Measurements from ENCODE around the gene PRLH. TPM values are rescaled to one million over a fixed set of nuclear protein-coding genes. Genes with fewer than 3 reads are reported as not detected.

The PRLH gene
- total RNA-seq, 1 donor from 2014 or later = not detected

DNA sequence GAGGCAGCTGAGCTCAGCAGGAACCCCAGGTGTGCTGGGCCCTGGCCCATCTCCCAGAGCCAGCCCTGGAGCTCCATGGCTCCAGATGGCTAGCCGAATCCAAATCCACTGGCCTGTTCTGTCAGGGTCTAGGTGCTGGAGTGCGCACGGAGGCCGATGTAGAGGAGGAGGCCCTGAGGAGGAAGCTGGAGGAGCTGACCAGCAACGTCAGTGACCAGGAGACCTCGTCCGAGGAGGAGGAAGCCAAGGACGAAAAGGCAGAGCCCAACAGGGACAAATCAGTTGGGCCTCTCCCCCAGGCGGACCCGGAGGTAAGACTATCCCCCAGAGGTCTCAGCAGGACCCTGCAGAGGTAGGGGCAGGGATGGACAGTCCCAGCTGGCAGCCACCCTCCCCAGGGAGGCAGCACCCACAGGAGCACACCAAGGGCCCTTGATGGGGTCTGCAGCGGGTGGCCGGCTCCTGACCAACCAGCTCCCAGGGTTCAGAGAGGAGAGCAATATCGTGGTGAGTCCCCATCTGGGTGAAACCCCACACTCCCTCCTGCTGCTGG, 26.1 kb upstream of the PRLH start:
- no peak for DNase-seq

DNA sequence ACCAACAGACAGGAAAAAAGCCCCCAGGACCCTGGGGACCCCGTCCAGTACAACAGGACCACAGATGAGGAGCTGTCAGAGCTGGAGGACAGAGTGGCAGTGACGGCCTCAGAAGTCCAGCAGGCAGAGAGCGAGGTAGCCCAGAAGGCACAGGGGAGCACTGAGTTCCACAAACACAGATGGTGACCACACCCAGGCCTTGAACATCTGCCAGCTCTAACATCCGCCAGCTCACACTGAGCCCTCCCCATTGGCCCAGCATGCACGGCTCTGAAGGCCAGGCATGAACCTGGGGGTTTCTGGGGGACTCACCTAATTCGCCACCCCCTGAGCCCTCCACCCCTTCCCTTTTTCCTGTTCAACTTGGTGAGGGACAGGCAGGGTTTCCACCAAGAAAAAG, 25.6 kb upstream of the PRLH start:
- no peak for DNase-seq

DNA sequence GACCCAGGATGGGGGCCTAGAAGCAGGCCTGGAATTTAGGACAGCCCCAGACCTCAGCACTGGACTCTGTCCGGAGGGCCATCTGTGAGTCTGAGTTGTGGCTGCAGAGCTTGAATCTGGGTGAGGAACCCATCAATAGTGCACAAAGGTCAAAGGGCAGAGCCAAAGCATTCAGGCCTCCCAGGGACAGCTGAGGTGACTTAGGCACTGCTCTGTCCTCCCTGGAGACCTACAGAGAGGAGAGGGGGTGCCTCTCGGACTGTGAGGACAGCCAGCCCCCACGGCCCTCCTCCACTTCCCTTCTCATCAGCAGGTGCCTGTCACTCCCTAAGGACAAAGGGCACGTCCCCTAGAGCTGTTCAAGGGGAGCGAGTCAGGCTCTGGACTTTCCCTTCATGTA, 25.1 kb upstream of the PRLH start:
- DNase-seq = no peak

DNA sequence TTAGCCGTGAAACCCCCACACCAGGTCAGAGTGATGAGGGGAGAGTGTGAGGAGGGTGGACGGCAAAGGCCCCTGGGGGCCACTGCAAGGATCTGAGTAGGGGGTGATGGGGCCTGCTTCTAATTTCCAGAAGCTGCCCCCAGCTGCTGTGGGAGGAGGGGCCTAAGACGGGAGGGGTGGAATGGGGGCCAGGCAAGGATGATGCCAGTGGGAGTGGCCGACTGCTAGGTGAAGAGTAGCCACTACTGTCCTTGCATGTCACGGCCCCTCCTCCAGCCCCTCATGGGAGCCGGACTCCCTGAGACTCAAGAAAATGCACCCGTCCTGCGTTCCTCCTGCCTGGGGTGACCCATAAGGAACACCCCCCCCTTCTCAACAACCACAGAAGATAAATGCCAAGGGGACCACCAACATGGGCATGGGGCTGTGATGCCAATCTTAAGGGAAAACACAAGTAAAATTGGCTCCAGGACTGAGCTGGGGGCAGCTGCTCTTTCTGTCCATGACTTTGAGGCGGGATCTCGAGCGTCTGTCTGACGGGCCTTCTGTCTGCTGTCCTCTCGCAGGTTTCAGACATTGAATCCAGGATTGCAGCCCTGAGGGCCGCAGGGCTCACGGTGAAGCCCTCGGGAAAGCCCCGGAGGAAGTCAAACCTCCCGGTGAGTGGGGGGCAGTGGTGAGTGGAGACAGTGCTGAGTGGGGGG, 24.2 kb upstream of the PRLH start:
- DNase-seq = no peak

DNA sequence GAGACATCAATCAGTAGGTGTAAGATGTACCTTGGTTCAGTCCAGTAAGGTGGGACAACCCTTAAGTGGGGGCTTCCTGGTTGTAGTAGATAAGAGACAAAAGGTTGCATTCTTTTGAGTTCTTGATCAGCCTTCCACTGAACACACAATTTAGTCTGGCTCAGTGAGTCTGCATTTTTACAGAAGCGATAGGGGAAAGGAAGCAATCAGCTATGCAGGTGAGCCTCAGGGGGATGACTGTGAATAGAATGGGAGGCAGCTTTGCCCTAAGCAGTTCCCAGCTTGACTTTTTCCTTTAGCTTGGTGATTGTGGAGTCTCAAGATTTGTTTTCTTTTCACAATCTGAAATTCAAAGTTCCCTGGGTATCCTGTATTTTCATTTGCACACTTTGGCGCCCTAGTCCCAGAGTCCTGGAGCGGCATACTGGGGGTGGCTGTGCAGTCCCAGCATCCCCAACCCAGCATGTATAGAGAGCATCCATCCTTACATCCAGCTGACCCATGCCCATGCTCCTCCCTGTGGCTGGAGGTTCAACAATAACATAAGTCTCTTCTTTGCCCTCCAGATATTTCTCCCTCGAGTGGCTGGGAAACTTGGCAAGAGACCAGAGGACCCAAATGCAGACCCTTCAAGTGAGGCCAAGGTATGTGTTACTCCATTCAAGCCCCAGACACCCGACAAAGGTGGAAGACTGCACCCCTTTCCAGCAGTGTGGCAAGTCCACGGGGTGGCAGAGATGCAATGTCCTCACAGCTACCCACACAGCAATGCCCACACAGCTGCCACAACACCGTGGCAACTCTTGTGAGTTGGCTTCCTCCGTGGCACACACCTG, 20.1 kb upstream of the PRLH start:
- DNase-seq = no peak

DNA sequence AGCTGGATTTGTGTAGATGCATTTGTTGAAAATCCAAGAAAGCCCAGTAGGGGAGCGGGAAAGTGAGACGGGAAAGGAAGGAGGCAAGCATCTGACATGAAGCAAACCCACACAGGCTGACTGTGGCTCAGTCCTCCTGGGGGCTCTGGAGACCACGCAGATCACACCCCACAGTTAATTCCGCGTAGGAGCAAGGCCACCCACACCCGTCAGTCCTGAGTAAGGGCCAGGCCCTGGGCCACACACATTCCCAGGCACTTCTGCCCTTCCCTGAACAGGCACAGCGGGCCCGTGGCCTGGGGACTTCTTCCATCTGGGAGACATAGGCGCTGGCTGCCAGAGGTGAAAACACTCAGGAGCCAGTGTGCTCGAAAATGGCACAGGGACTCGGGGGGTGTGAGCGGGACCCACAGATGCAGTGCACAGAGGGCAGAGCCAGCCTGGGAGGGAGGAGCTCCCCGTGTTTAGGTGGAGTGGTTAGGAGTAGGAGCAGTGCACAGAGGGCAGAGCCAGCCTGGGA, 19.4 kb upstream of the PRLH start:
- no peak for DNase-seq

DNA sequence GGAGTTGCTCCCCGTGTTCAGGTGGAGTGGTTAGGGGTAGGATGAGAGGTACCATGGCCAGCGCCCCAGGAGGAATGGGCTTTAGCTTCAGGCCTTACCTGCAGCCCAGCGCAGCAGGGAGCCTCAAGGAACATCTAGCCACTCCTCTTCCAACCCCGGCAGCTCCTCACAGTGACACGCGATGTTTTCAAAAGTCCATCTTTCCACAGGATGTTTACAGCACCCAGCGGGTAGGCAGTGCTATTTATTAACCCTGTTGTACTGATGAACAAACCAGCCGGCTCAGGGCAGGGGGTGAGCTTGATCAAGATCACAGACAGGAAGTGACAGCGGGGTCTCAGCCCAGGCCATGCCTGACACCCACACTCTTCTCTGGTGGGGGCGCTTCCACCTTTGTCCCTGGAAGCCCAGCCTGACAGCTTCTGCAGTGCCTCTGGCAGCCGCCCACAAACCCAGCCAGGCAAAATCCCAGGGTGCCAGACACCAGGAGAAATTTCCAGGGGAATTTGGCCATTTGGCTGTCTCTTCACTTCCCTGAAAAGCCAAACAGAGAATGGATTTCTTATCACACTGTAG, 18.4 kb upstream of the PRLH start:
- no peak for DNase-seq

DNA sequence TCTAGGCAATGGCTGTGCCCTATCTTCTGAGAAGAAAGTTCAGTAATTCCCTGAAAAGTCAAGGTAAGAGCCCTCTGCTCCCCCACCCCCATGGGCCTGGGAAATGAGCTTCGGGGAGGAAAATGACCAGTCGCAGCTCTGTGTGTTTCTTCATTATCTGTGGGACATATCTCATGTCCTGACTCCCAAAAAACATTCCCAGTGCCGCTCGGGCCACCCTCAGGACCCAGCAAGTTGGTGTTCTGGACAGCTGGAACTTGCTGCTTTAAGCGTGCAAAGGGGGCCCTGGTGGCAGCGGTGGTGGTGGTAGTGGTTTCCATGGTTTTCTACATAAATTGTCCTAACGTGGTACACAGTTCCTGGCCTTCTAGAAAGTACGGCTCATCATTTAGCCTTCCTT, 17.2 kb upstream of the PRLH start:
- DNase-seq = no peak

DNA sequence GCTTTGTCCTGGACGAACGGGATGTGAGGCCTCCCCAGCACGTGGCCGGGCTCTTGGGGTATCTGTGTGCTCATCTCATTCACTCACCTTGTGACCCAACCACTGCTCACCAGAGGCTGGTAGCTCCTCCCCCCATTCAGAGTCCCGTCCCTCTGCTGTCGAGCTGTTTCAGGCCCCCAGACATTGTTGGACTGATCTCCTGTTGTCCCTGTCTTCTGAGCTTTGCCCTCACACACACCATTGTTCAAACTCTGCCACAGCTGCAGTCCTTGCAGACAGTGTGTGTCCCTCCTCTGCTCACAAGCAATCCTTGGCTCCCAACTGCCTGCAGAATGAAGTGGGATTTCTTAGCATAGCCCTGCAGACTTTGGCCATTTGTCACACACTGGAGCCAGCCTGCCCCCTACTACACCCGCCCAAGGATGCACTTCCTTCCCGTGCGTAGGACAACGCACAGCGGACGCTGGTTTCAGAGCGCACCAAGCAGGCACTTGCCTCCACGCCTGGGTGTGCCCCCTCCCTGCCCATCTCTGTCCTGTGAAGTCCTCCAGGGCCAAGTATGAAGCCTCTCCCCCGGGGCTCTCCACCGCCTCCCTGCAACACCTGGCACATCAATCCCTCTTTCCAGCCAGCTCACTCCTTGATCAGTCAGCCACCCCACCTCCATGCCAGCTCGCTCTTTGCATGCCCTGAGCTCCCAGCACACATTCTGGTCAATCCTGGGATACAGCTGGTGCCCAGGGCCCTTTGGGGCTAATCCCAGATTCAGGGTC, 16.5 kb upstream of the PRLH start:
- DNase-seq = no peak

DNA sequence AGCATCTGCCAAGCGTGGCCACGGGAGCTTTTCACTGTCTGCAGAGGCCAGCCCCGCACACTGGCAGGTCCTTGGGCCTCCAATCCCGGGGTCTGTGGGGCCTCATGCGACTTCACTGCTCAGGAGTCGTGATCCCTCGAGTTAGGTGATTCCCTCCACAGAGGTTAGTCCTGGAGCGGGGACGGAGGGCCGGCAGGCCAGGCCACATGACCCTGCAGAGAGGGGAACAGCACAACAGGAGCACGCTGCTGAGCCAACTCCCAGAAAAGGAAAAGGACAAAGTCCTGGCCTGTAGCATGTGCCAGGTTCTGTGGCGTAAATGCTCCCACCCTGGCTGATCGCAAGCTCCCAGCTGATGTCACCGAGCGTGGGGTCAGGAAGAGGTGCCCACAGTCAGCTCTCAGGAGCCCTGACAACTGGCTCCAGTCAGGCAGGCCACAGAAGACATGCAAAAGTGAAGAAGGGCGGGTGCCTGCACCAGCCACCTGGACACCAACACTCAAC, 15.3 kb upstream of the PRLH start:
- no peak for DNase-seq

DNA sequence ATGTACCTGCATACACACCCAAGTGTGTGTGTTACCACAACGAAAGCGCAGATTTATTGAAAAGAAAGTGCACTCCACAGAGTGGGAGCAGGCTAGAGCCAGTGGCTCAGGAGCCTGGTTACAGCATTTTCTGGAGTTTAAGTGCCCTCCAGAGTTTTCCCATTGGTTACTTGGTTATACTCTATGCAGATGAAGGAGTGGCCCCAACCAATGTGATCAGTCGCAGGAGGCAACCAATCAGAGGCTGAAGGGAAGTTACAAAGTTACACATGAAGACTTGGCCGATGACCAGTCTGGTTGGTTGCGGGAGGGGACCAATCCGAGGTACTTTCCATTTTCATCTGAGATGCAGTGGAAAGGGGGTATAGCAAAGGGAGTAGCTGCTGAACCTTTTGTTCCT, 13.5 kb upstream of the PRLH start:
- no peak for DNase-seq

DNA sequence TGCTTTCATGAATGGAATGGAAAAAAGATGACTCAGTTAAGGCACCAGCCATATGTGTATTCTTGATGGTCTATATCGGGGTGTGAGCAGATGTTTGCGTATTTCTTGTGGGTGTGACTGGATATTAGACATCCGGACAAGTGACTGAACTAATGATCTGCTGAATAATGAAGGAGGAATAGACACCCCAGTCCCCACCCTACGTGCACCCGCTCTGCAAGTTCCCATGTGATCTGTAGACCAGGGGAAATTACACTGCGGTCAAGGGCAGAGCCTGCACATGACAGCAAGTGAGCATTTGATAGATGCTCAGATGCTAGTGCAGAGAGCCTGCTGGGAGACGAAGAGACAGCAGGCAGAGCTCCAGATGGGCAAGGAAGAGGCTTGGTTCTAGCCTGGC, 12.4 kb upstream of the PRLH start:
- DNase-seq = no peak

DNA sequence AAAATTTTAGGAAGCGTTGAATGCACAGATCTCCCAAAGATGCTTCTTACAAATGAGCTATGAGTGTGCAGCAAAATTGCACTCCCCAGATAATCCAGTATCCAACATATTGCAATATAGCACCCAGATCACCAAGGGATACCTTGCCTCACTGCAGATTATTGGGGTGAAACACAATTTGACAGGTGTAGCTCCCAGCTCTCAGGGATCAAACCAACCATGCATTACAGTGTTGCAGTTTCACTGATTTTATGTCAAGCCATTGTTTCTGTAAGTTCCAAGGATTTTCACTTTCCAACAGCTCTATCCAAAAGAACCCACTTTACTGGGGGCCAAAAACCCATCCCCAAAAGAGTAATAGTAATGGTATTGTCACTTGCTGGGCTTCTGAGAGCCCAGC, 10.8 kb upstream of the PRLH start:
- DNase-seq = no peak

DNA sequence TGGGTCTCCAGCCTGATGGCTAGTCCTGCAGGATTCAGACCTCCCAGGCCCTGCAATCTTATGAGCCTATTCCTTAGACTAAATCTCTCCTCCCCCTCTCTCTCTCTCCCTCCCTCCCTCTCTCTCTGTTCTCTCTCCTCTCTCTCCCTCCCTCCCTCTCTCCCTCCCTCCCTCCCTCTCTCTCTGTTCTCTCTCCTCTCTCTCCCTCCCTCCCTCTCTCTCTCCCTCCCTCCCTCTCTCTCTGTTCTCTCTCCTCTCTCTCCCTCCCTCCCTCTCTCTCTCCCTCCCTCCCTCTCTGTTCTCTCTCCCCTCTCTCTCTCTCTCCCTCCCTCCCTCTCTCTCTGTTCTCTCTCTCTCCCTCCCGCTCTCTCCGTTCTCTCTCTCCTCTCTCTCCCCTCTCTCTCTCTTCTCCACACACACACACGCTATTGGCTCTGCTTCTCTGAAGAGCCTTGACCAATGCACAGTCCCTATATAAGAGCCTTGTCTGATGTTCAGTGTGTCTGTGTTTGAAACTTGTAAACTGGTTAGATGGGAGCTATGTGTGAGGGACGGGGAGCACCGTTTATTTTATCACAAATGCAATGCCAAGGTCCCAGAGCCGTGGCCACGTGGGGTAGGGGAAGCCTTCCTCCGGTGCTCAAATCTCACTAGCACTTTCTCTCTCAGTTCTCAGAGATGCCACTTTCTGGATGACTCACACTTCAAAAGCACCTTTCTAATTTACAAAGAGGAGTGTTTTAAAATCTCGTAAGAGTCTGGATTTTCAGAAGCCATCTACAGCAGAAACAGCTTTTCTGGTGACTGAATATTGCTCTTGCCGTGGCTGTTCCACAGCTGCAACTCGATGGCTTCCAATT, 9.4 kb upstream of the PRLH start:
- no peak for DNase-seq

DNA sequence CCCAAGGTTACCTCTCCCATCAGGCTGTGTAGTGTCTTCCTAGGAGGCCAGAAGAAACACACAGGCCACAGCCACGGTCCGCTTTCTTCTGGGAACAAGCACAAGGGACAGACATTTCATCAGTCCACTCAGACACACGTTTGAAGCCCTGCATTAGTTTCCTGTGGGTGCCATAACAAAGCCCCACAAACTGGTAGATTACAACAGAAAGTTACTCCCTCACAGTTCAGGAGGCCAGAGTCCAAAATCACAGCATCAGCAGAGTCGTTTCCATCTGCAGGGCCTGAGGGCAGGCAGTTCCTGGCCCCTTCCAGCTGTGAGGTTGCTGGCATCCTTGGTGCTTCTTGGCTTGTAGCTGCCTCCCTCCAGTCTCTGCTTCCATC, 8.8 kb upstream of the PRLH start:
- no peak for DNase-seq

DNA sequence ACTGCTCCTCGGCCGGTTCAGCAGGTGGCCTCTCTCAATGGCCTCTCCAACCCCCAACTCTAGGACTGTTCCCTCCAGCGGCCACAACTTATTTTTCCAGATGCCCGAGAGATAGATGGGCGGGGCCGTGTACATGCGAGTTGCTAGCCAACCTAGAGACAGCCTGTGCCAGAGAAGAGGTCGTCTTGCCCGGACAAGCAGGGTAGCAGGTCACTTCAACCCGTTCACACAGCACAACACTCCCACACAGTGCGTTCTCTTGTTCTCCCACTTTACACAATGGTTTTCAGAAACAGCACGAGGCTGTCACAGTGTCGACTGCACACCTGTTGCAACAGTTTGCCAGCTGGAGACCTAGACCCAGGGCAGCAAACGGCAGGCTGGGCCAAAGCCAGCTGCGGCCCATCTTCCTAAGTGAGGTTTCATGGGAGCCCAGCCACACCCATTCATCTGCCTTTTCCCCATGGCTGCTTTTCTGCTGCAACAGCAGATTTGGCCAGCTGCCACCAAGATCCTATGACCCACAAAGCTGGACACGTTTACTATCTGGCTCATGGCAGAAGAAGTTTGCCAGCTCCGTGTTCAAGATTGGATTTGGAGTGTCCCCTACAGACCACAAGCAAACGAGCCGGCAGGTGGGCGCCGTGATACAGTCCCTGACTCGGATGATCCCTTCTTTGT, 7.3 kb upstream of the PRLH start:
- no peak for DNase-seq

DNA sequence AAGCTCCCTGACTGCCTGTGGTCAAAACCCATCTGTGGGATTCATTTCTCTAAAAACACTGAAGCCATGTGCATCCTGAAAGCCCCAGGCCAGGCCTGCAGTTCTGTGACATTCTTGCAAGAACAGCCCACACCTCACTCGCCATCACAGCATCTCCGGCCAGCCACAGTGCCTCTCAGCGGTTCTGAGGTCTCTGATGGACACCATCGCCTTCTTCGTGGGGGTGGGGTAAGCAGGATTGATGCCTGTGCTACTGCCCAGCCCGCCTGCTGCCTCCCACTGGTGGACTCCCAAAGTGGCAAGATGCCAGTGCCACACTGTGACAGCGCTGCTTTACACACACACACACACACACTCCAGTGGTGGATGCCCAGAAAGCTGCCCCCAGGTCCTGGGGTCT, 5.2 kb upstream of the PRLH start:
- no peak for DNase-seq

DNA sequence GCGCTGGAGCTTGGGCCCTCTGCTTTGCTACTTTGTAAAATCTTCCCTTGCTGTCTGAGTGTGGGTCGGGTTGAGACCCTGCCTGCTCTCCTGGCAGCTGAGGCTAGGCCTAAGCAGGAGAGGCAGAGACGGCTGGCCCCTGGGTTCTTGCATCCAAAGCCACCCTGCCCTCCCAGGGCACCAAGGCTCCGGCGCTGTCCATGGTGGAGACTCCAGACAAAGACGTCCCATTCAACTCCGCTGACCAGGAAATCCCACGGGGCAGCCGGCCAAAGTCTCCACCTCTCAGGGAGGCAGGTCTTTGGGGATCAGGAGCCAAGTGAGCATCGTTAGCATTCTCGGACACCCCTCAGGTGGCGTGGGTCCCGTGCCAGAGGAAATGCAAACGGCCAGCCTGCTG, 2.6 kb upstream of the PRLH start:
- DNase-seq = peak; percentile 47

DNA sequence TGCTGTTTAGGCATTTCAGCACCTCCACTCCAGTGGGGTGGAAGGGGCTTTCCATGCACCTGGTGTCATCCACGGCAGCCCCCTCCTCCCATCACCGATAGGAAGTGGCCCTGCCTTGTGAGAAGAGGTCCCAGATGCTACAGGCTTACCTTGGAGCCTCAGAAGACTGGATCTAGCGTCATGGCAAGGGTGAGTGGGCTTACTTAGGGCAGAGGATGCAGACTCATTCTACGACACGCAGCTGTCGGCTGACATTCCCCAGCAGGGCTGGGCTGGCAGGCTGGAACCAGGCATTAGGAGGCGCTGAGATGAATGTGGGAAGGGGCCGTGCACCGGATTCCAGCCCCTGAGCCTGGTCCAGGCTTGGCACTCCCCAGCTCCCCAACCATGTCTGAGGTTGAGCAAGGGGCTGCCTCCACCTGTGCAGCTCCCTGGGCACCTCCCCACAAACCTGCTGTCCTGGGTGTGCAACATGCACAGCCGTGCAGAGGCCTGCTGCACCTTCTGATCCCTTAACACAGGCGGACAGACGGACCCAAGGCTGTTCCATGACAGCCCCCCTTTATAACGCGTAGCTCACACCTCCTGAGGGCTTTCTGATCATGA, 1.7 kb upstream of the PRLH start:
- no peak for DNase-seq

DNA sequence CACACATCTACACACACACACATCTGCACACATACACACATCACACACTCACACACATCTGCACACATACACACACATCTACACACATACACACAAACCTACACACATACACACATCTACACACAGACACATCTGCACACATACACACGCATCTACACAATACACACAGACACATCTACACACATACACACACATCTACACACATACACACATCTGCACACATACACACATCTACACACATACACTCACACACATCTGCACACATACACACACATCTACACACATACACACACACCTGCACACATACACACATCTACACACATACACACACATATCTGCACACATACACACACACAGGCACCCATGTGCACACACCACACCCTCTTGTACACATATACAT, 400 bp upstream of the PRLH start:
- DNase-seq = no peak

Data from dermis blood vessel endothelial cell (primary cell).